Heart right ventricle (tissue), 16 donors: Measurements from ENCODE around the gene FAM180B. TPM values are rescaled to one million over a fixed set of nuclear protein-coding genes. Genes with fewer than 3 reads are reported as not detected.

Source experiments
- ATAC-seq, 8 donors: fragments of 200-7000 bp; cut with Tn5 transposase; one replicate each; pipeline ENCODE4 v1.9.1; 2020; ENCODE audit warnings: mild to moderate bottlenecking in 8 of 8, moderate library complexity in 8 of 8, moderate number of reproducible peaks in 1 of 8
- DNase-seq, 2 donors: peaks; one replicate each; pipeline ENCODE4 v3.0.0-alpha.2; 2020
- H3K27ac ChIP-seq, 10 donors: fragments of 200-600 bp; sonication (generic) in 2 of 10; one replicate each; pipeline versions ENCODE4 v1.5.0 to v1.8.0; 2020 to 2022; ENCODE audit warnings: mild to moderate bottlenecking in 3 of 10
- H3K27me3 ChIP-seq, 7 donors: fragments of 200-600 bp; one replicate each; pipeline ENCODE4 v1.8.0; 2021 to 2022; ENCODE audit warnings: mild to moderate bottlenecking in 2 of 7
- H3K36me3 ChIP-seq, 9 donors: fragments of 200-600 bp; sonication (generic) in 1 of 9; one replicate each; pipeline versions ENCODE4 v1.5.0 to v1.8.0; 2020 to 2022; ENCODE audit warnings: mild to moderate bottlenecking in 2 of 9
- H3K4me1 ChIP-seq, 9 donors: fragments of 200-600 bp; sonication (generic) in 1 of 9; one replicate each; pipeline versions ENCODE4 v1.5.0 to v1.8.0; 2020 to 2022; ENCODE audit warnings: mild to moderate bottlenecking in 4 of 9
- H3K4me3 ChIP-seq, 10 donors: fragments of 200-600 bp; sonication (generic) in 2 of 10; one replicate each; pipeline versions ENCODE4 v1.5.0 to v1.8.0; 2020 to 2022; ENCODE audit warnings: mild to moderate bottlenecking in 7 of 10, moderate library complexity in 2 of 10
- H3K9me3 ChIP-seq, 11 donors: fragments of 200-600 bp in 10 of 11; sonication (generic) in 2 of 11; one replicate each; pipeline versions ENCODE4 v1.5.0 to v1.8.0; 2013 to 2022; ENCODE audit warnings: mild to moderate bottlenecking in 2 of 11, control low read depth in 1 of 11, moderate library complexity in 1 of 11
- WGBS, 2 donors: extraction: QIAGEN DNeasy Blood & Tissue Kit; methylation state at CpG; one replicate each; pipeline ENCODE4 v1.1.7; 2013; ENCODE audit warnings: inconsistent platforms in 1 of 2; 5-methylcytosine and 5-hydroxymethylcytosine counted together
- intact Hi-C, 10 donors: fragments of 100-400 bp; cut with DNase I; formaldehyde crosslinking; loops; one replicate each; pipeline versions ENCODE4 v1.11.1 to v1.14.2; 2022
- polyA plus RNA-seq, 2 donors: library from polyadenylated mRNA; stranded (reverse); fragments of 200-250 nt; gene quantifications; one replicate each; pipeline ENCODE4 v1.2.3, GENCODE V29; 2013
- total RNA-seq, 10 donors: library from RNA; stranded (reverse); fragmentation: NEBNext Ultra II Directional in 3 of 10; extraction: Animal tissue kit (Norgen Biotek cat#: 25700) in 3 of 10; gene quantifications; one replicate each; pipeline versions ENCODE4 v1.2.1 to v1.2.4, GENCODE V29; 2021 to 2023
- TF ChIP-seq, protein P1 (sequence below), 9 donors: fragments of 200-600 bp; sonication (generic) in 2 of 9; IDR thresholded peaks; one replicate each; pipeline versions ENCODE4 v1.5.0 to v1.8.0; 2021 to 2022; ENCODE audit warnings: antibody characterized with exemption in 9 of 9, mild to moderate bottlenecking in 5 of 9, moderate library complexity in 1 of 9
- donor health status: Arrhythmogenic right ventricular cardiomyopathy.
- donor health status: ischemic (EF 13 %, LVEDD 7.1; RV severe dilation, severe dysfunction).
- donor health status: healthy with polysubstance abuse.
- donor health status: DM: no; HTN: yes; CAD: no.
- donor health status: DM: no; HTN: no; CAD: no.
- donor health status: ischemic (EF 25% LVEDD 6.9; RV normal size, moderate dysfunction).
- donor health status: ischemic (EF 25% LVEDD 5.7; RV mildly dilated, moderate dysfunction).
- donor health status: healthy.
- donor health status: DM: yes; HTN: yes; CAD: no.
- donor health status: Ischemic cardiomyopathy.
- donor health status: ischemic (EF 35%, LVEDD 5.7; RV mildly dilated, moderate dysfunction).
- donor health status: nonischemic (EF 11% LVEDD 7.7; RV severe dilation, severe dysfunction).
- donor health status: DM: yes; HTN: yes; CAD: no.
- donor health status: PGD.
- donor health status: ischemic (EF 29% LVEDD 5.4; RV normal size, mild dysfunction).
- donor health status: nonischemic (EF 23%, LVEDD 6.1; RV moderate dilation, normal function).

Gene FAM180B
- total and polyA plus RNA-seq, 12 donors = 0.07 to 1.0 (median 0.23) TPM; not detected in 6

DNA sequence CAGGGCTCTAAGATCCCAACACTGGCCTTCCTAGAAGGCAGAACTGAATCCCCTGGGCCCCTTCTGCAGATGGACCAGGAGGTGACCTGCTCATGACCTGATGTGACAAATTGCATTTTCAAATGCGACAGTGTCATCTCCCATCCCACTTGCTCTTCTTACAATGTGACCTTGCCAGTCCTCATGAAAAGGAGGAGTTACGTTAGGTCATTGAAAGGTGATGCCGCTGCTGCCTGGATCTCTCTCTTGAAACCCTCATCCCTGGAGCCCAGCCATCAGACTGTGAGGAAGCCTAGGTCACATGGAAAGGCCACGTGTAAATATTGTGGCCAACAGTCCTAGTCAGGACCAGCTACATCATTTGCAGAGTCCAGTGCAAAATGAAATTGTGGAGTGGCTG lies 13.4 kb downstream of the FAM180B start:
- peaks cover 0 to 7% (median 2%) of the 10 kb centered on the region in 7 donors for H3K27me3 ChIP-seq
- intact Hi-C loops = no loop called here
- H3K9me3 ChIP-seq = no peaks in the 10 kb centered on the region
- TF ChIP-seq, protein P1, sequence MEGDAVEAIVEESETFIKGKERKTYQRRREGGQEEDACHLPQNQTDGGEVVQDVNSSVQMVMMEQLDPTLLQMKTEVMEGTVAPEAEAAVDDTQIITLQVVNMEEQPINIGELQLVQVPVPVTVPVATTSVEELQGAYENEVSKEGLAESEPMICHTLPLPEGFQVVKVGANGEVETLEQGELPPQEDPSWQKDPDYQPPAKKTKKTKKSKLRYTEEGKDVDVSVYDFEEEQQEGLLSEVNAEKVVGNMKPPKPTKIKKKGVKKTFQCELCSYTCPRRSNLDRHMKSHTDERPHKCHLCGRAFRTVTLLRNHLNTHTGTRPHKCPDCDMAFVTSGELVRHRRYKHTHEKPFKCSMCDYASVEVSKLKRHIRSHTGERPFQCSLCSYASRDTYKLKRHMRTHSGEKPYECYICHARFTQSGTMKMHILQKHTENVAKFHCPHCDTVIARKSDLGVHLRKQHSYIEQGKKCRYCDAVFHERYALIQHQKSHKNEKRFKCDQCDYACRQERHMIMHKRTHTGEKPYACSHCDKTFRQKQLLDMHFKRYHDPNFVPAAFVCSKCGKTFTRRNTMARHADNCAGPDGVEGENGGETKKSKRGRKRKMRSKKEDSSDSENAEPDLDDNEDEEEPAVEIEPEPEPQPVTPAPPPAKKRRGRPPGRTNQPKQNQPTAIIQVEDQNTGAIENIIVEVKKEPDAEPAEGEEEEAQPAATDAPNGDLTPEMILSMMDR (IDR thresholded peaks at IDR 0.05) = no peak
- DNase-seq (no peak), ATAC-seq (peak in 1 of 8 donors; percentile 36)
- 66 to 81% methylated on average over 4 of the region's 4 CpGs for WGBS, 2 donors
- H3K36me3 ChIP-seq = no peaks in the 10 kb centered on the region
- H3K27ac ChIP-seq = no peak overlapping the region
- no peak overlapping the region for H3K4me3 ChIP-seq
- H3K4me1 ChIP-seq = peaks cover 0 to 7% (median 1%) of the 10 kb centered on the region in 9 donors

DNA sequence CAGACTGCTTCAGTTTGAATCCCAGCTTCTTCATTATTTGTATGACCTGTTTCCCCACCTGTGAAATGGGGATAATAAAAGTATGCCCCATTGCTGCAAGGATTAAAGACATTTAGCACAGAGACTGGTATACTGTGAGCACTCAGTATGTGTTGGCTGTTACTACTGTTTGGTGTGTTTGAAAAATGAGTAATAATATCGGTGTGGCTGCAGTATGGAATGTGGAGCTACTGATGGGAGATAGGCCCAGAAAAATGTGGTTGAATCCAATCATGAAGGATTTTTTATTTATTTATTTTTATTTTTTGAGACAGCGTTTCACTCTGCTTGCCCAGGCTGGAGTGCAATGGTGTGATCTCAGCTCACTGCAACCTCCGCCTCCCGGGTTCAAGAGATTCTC lies 16.8 kb downstream of the FAM180B start:
- intact Hi-C loops = no loop called here
- no peak for DNase-seq
- TF ChIP-seq, protein P1 (IDR thresholded peaks at IDR 0.05) = no peak

DNA sequence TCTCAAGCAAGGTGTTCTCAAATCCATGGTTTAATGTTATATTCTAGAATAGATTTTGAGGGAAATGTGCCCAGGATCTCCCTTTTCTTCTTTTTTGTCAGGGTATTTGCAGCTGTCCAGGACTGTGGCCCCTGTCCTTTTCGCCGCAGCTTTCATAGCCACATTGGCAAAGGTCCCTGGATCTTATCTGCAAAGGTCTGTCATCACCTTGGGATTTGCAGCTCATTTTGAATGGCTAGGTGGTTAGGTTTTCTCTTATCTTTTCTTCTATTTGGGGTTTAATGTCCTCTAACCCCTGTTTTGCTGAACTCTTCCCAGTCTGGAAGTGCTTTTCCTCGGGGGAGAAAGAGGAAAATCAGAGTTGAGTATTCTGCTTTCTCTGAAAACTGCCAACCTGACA lies 19.4 kb downstream of the FAM180B start:
- H3K27ac ChIP-seq = peak overlapping the region in 1 of 10 donors; percentile 42
- H3K4me3 ChIP-seq = no peak overlapping the region
- H3K4me1 ChIP-seq = peaks cover 5 to 34% (median 23%) of the 10 kb centered on the region in 9 donors
- no peaks in the 10 kb centered on the region for H3K9me3 ChIP-seq
- DNase-seq = no peak
- WGBS, 2 donors = 40 to 52% methylated on average over 3 of the region's 3 CpGs
- TF ChIP-seq, protein P1 (IDR thresholded peaks at IDR 0.05) = no peak
- H3K36me3 ChIP-seq = peaks cover 0 to 16% (median 0%) of the 10 kb centered on the region in 9 donors
- no peaks in the 10 kb centered on the region for H3K27me3 ChIP-seq
- ATAC-seq = peak in 1 of 8 donors; percentile 35
- intact Hi-C loops = loop anchor here in 1 of 10 donors (5.0 kb wide), 1 partner anchor 34 kb away; no protein-coding TSS in a partner anchor

More for the DNA sequence above, 16.8 kb downstream of the FAM180B start:
- Histone ChIP-seq H3K36me3 (no peaks in the 10 kb centered on the region), H3K4me1 (peaks cover 3 to 29% (median 22%) of the 10 kb centered on the region in 9 donors), H3K27ac (no peak overlapping the region), H3K9me3 (no peaks in the 10 kb centered on the region), H3K4me3 (no peak overlapping the region), H3K27me3 (no peaks in the 10 kb centered on the region)
- 94 to 96% methylated on average over 4 of the region's 4 CpGs for WGBS, 2 donors
- no peak for ATAC-seq

DNA sequence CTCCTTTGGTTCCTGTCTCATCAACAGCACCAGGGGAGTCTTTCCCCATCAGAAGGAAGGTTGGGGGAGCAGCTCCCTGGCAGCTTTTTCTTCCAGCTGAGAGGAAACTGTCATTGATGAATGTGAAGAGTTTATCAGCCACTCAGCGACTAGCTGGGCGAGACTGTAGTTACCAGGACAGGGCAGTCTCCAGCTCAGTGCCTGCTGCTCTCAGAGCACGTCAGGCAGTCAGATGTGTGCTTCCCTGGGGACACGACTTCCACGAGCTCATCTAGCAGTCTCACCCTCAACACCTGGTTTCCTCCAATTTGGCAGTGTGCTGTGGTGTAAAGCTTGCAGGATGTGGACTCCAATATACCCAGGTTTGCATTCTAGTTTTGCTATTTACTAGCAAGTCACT lies 20.3 kb downstream of the FAM180B start:
- Histone ChIP-seq H3K4me1 (peaks cover 5 to 41% (median 29%) of the 10 kb centered on the region in 9 donors), H3K27me3 (no peaks in the 10 kb centered on the region), H3K4me3 (no peak overlapping the region), H3K27ac (peak overlapping the region in 6 of 10 donors; percentile 7 to 66 (median 30)), H3K9me3 (no peaks in the 10 kb centered on the region), H3K36me3 (peaks cover 0 to 20% (median 0%) of the 10 kb centered on the region in 9 donors)
- intact Hi-C loops = loop anchor here in 1 of 10 donors (5.0 kb wide), 1 partner anchor 34 kb away; no protein-coding TSS in a partner anchor
- 19 to 27% methylated on average over 5 of the region's 5 CpGs for WGBS, 2 donors
- DNase-seq (peak in 1 of 2 donors; percentile 34), ATAC-seq (peak; percentile 54 to 87 (median 82))
- TF ChIP-seq, protein P1 (IDR thresholded peaks at IDR 0.05) = no peak
